ENCODE data around the gene PRDM13. TPM values are rescaled to one million over a fixed set of nuclear protein-coding genes. Genes with fewer than 3 reads are reported as not detected.

The PRDM13 gene
- total RNA-seq, 1 experiment from 2014 or later: 0.11 TPM

- TF ChIP-seq ZNF263 (CRISPR knock-in tag; IDR thresholded peaks at IDR 0.05; ENCODE audit: low read depth) (no peak), E2F1 (CRISPR knock-in tag; IDR thresholded peaks at IDR 0.05) (no peak), ZNF232 (CRISPR knock-in tag; IDR thresholded peaks at IDR 0.05) (no peak), USF2 (CRISPR knock-in tag; IDR thresholded peaks at IDR 0.05) (peak; percentile 22; the same call in 1 of the 2 replicates), FOXP1 (CRISPR knock-in tag; IDR thresholded peaks at IDR 0.05; ENCODE audit: borderline replicate concordance) (peak; percentile 45), NR2C2 (CRISPR knock-in tag; IDR thresholded peaks at IDR 0.05) (no peak), NR3C1 (CRISPR knock-in tag; conservative IDR thresholded peaks at IDR 0.05; ENCODE audit: low read depth) (no peak), ZNF121 (CRISPR knock-in tag; IDR thresholded peaks at IDR 0.05) (peak; percentile 61), SP1 (CRISPR knock-in tag; conservative IDR thresholded peaks at IDR 0.05) (0 out of 2 replicates have a peak, but pooled peaks have one; percentile 29), RORB (CRISPR knock-in tag; IDR thresholded peaks at IDR 0.05) (no peak), OVOL2 (CRISPR knock-in tag; IDR thresholded peaks at IDR 0.05; ENCODE audit: borderline replicate concordance) (no peak), ZSCAN18 (CRISPR knock-in tag; IDR thresholded peaks at IDR 0.05) (no peak), MAX (CRISPR knock-in tag; IDR thresholded peaks at IDR 0.05) (peak; percentile 84)
Measured at GRCh38 chr6:99603421-99604165, 3.0 kb upstream of the PRDM13 start (continued).

GRCh38 chr6:99604166-99605073 lies 2.2 kb upstream of the PRDM13 start:
- Mint-ChIP-seq H3K9me3 (no peaks in the 10 kb centered on the region), H3K27ac (no peak overlapping the region), H3K4me1 (peaks cover 58% of the 10 kb centered on the region), H3K27me3 (ENCODE audit: low read depth) (peaks cover 100% of the 10 kb centered on the region), H3K4me3 (peak overlapping the region; percentile 62), H3K36me3 (no peaks in the 10 kb centered on the region)
- 0 out of 2 replicates have a peak, but pooled peaks have one; percentile 1 for ATAC-seq
- ChIA-PET POLR2A (interaction anchor here (1.1 kb wide), 1 partner anchor 36 kb away, joined by 4 read pairs; the partner anchor contains the start of gene CCNC), CTCF (interaction anchor here (0.9 to 3.0 kb wide), 14 partner anchors 9 to 860 kb away, joined by 3 to 34 read pairs (median 5); partner anchors contain the start of genes CCNC and SIM1)
- peak; percentile 43 for DNase-seq (ENCODE audit: low spot score)
- TF ChIP-seq ERG (CRISPR knock-in tag; IDR thresholded peaks at IDR 0.05) (no peak), ZBTB21 (CRISPR knock-in tag; IDR thresholded peaks at IDR 0.05; ENCODE audit: borderline replicate concordance) (no peak), IRF1 (CRISPR knock-in tag; IDR thresholded peaks at IDR 0.05) (no peak), TEAD1 (CRISPR knock-in tag; IDR thresholded peaks at IDR 0.05) (no peak), AFF4 (CRISPR knock-in tag; IDR thresholded peaks at IDR 0.05; ENCODE audit: borderline replicate concordance) (no peak), ATF6 (CRISPR knock-in tag; IDR thresholded peaks at IDR 0.05) (no peak), PREB (CRISPR knock-in tag; IDR thresholded peaks at IDR 0.05; ENCODE audit: borderline replicate concordance) (no peak)

Measured in WTC11 (cell line).